ENCODE data around the gene HNF1B. TPM values are rescaled to one million over a fixed set of nuclear protein-coding genes. Genes with fewer than 3 reads are reported as not detected.
"Not testable (repeated sequence)": the region's sequence is repeated elsewhere in the genome, so short reads cannot be mapped to it uniquely, and the experiment has no call there.

Gene HNF1B
- total RNA-seq, 1 experiment from 2014 or later = not detected

GRCh38 chr17:37683454-37683984, 61.3 kb downstream of the HNF1B start:
- TF ChIP-seq CTCF (IDR thresholded peaks at IDR 0.05; ENCODE audit: unreplicated experiment) = no peak
- H3K9me3 Mint-ChIP-seq (ENCODE audit: unreplicated experiment) = peaks cover 9% of the 10 kb centered on the region
- BruUV-seq (replicated peaks) = no TSS peak
- ChIA-PET POLR2A (no interaction called here), CTCF (interaction anchor here (1.1 kb wide), 1 partner anchor 20 kb away, joined by 3 read pairs; no protein-coding TSS in a partner anchor)
- H3K4me3 Mint-ChIP-seq (ENCODE audit: unreplicated experiment) = no peak overlapping the region
- H3K4me1 Mint-ChIP-seq (ENCODE audit: insufficient read depth, unreplicated experiment) = no peaks in the 10 kb centered on the region
- H3K27me3 Mint-ChIP-seq (ENCODE audit: insufficient read depth, unreplicated experiment) = peaks cover under 1% of the 10 kb centered on the region
- H3K27ac Mint-ChIP-seq (ENCODE audit: low read depth, unreplicated experiment) = no peak overlapping the region
- no peaks in the 10 kb centered on the region for H3K36me3 Mint-ChIP-seq (ENCODE audit: insufficient read depth, unreplicated experiment)
- intact Hi-C loops (cut with micrococcal nuclease) = no loop called here
- no peak for DNase-seq (ENCODE audit: unreplicated experiment)

GRCh38 chr17:37682007-37682406, 62.9 kb downstream of the HNF1B start:
- TF ChIP-seq CTCF (IDR thresholded peaks at IDR 0.05; ENCODE audit: unreplicated experiment) = no peak

GRCh38 chr17:37679995-37680394, 64.9 kb downstream of the HNF1B start:
- not testable (repeated sequence) for BruUV-seq (replicated peaks); H3K4me3 Mint-ChIP-seq (ENCODE audit: unreplicated experiment)

More at GRCh38 chr17:37682007-37682406, 62.9 kb downstream of the HNF1B start:
- no peak for DNase-seq (ENCODE audit: unreplicated experiment)
- no peak overlapping the region for H3K27ac Mint-ChIP-seq (ENCODE audit: low read depth, unreplicated experiment)
- H3K4me1 Mint-ChIP-seq (ENCODE audit: insufficient read depth, unreplicated experiment) = no peaks in the 10 kb centered on the region
- no peak overlapping the region for H3K4me3 Mint-ChIP-seq (ENCODE audit: unreplicated experiment)
- ChIA-PET POLR2A (no interaction called here), CTCF (interaction anchor here (1.1 kb wide), 1 partner anchor 22 kb away, joined by 3 read pairs; no protein-coding TSS in a partner anchor)
- no peaks in the 10 kb centered on the region for H3K36me3 Mint-ChIP-seq (ENCODE audit: insufficient read depth, unreplicated experiment)
- peaks cover 14% of the 10 kb centered on the region for H3K9me3 Mint-ChIP-seq (ENCODE audit: unreplicated experiment)
- intact Hi-C loops (cut with micrococcal nuclease) = no loop called here
- peaks cover 14% of the 10 kb centered on the region for H3K27me3 Mint-ChIP-seq (ENCODE audit: insufficient read depth, unreplicated experiment)
- BruUV-seq (replicated peaks) = no TSS peak

GRCh38 chr17:37678036-37678435, 66.8 kb downstream of the HNF1B start:
- ChIA-PET POLR2A (no interaction called here), CTCF (no interaction called here)
- H3K36me3 Mint-ChIP-seq (ENCODE audit: insufficient read depth, unreplicated experiment) = no peaks in the 10 kb centered on the region
- DNase-seq (ENCODE audit: unreplicated experiment) = no peak
- TF ChIP-seq CTCF (IDR thresholded peaks at IDR 0.05; ENCODE audit: unreplicated experiment) = no peak
- no TSS peak for BruUV-seq (replicated peaks)
- H3K4me1 Mint-ChIP-seq (ENCODE audit: insufficient read depth, unreplicated experiment) = no peaks in the 10 kb centered on the region
- H3K9me3 Mint-ChIP-seq (ENCODE audit: unreplicated experiment) = peaks cover 14% of the 10 kb centered on the region
- H3K27me3 Mint-ChIP-seq (ENCODE audit: insufficient read depth, unreplicated experiment) = peaks cover 14% of the 10 kb centered on the region
- H3K4me3 Mint-ChIP-seq (ENCODE audit: unreplicated experiment) = no peak overlapping the region
- no peak overlapping the region for H3K27ac Mint-ChIP-seq (ENCODE audit: low read depth, unreplicated experiment)
- intact Hi-C loops (cut with micrococcal nuclease) = no loop called here

More at GRCh38 chr17:37679995-37680394, 64.9 kb downstream of the HNF1B start:
- intact Hi-C loops (cut with micrococcal nuclease); H3K27ac Mint-ChIP-seq (ENCODE audit: low read depth, unreplicated experiment); DNase-seq (ENCODE audit: unreplicated experiment); H3K36me3 Mint-ChIP-seq (ENCODE audit: insufficient read depth, unreplicated experiment); H3K4me1 Mint-ChIP-seq (ENCODE audit: insufficient read depth, unreplicated experiment); CTCF ChIA-PET: not testable (repeated sequence)
- Mint-ChIP-seq H3K9me3 (ENCODE audit: unreplicated experiment) (peaks cover 14% of the 10 kb centered on the region), H3K27me3 (ENCODE audit: insufficient read depth, unreplicated experiment) (peaks cover 14% of the 10 kb centered on the region)
- POLR2A ChIA-PET = interaction anchor here (0.7 kb wide), 1 partner anchor 878 kb away, joined by 3 read pairs; no protein-coding TSS in a partner anchor

- ChIA-PET CTCF (no interaction called here), POLR2A (no interaction called here)
- no peaks in the 10 kb centered on the region for H3K36me3 Mint-ChIP-seq (ENCODE audit: insufficient read depth, unreplicated experiment)
- BruUV-seq (replicated peaks) = no TSS peak
- no peak overlapping the region for H3K4me3 Mint-ChIP-seq (ENCODE audit: unreplicated experiment)
- peaks cover 6% of the 10 kb centered on the region for H3K4me1 Mint-ChIP-seq (ENCODE audit: insufficient read depth, unreplicated experiment)
- H3K27ac Mint-ChIP-seq (ENCODE audit: low read depth, unreplicated experiment) = no peak overlapping the region
- H3K9me3 Mint-ChIP-seq (ENCODE audit: unreplicated experiment) = peaks cover 10% of the 10 kb centered on the region
- H3K27me3 Mint-ChIP-seq (ENCODE audit: insufficient read depth, unreplicated experiment) = peaks cover 14% of the 10 kb centered on the region
- TF ChIP-seq CTCF (IDR thresholded peaks at IDR 0.05; ENCODE audit: unreplicated experiment) = no peak
- intact Hi-C loops (cut with micrococcal nuclease) = no loop called here
- no peak for DNase-seq (ENCODE audit: unreplicated experiment)
These were observed 67.8 kb downstream of the HNF1B start for GRCh38 chr17:37677021-37677420.

Data from MCF 10A (cell line).